Myometrial cell (primary cell): ENCODE results near the gene HNRNPLL. TPM values are rescaled to one million over a fixed set of nuclear protein-coding genes. Genes with fewer than 3 reads are reported as not detected.

Experiments used
- total RNA-seq: library from RNA; depleted of rRNA; stranded (reverse); fragments of >200 nt; gene quantifications from 2 replicates; pipeline ENCODE4 v1.2.3, GENCODE V29; 2015

The HNRNPLL gene
- 38.6 and 48.0 TPM in 2 replicates for total RNA-seq

DNA sequence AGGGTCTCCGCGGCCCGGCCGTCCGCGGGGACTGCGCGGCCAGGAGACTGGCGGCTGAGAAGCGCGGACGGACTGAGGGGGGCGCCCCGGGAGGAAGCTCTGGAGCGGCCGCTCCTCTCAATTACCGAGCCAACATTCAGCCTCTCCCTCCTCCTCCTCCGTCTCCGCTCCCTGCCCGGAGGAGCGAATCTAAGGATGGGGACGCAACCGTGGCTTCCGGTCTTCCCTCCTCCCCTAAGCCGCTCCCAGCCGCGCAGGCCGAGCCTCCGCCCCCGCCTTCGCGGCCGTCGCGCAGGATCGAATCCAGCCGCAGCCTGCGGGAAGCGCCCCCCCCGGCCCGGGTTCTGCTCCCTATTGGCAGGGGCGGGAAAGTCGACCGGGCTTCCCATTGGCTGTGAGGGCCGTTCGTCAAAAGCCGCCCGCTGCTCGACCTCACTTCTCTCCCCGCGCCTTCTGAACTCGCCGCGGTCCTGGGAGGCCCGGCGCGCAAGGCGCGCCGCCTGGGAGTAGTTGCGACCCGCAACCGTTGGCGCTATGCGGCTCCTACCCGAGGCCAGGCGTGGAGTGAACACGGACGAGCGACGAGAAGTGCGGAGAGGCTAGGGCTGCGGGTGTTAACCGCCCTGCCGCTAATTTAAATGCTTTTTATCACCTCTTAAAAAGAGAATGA lies at the start of gene HNRNPLL:
Gene HNRNPLL, minus strand, starts transcription at position 197 of the 670 bp plus-strand sequence. CDS start 302 bp downstream, outside the sequence.

Other genes with a start within 250 kb of the HNRNPLL start
- 41.5 and 43.1 TPM in 2 replicates for gene ATL2, start 225.7 kb downstream of the HNRNPLL start, total RNA-seq
- 7.4 and 14.4 TPM in 2 replicates for gene GALM, start 63.2 kb upstream of the HNRNPLL start, total RNA-seq
- 94.0 and 114 TPM in 2 replicates for gene SRSF7, start 148.4 kb upstream of the HNRNPLL start, total RNA-seq
- 15.0 and 21.1 TPM in 2 replicates for gene GEMIN6, start 175.3 kb upstream of the HNRNPLL start, total RNA-seq